ENCODE data around the gene VEZT. TPM values are rescaled to one million over a fixed set of nuclear protein-coding genes. Genes with fewer than 3 reads are reported as not detected.
"Not testable (repeated sequence)": the region's sequence is repeated elsewhere in the genome, so short reads cannot be mapped to it uniquely, and the experiment has no call there.

VEZT gene
- total RNA-seq, 1 donor from 2014 or later = 64.7 TPM

GRCh38 chr12:95237315-95237714, 19.7 kb downstream of the VEZT start:
- Mint-ChIP-seq H3K36me3 (ENCODE audit: low read depth) (peaks cover 8% of the 10 kb centered on the region), H3K27ac (no peak overlapping the region), H3K27me3 (ENCODE audit: insufficient read depth) (no peaks in the 10 kb centered on the region), H3K9me3 (no peaks in the 10 kb centered on the region), H3K4me3 (no peak overlapping the region), H3K4me1 (ENCODE audit: low read depth) (peaks cover 18% of the 10 kb centered on the region)
- DNase-seq (ENCODE audit: low spot score) = no peak
- intact Hi-C loops (cut with micrococcal nuclease) = no loop called here

- no peak for DNase-seq (ENCODE audit: low spot score)
- H3K9me3 Mint-ChIP-seq = no peaks in the 10 kb centered on the region
- intact Hi-C loops (cut with micrococcal nuclease) = no loop called here
- peaks cover 18% of the 10 kb centered on the region for H3K4me1 Mint-ChIP-seq (ENCODE audit: low read depth)
- no peaks in the 10 kb centered on the region for H3K27me3 Mint-ChIP-seq (ENCODE audit: insufficient read depth)
- peaks cover 8% of the 10 kb centered on the region for H3K36me3 Mint-ChIP-seq (ENCODE audit: low read depth)
- no peak overlapping the region for H3K27ac Mint-ChIP-seq
- H3K4me3 Mint-ChIP-seq = no peak overlapping the region
Observed at GRCh38 chr12:95238150-95238549, 20.5 kb downstream of the VEZT start.

GRCh38 chr12:95239216-95239615, 21.6 kb downstream of the VEZT start:
- Mint-ChIP-seq H3K27ac (no peak overlapping the region), H3K27me3 (ENCODE audit: insufficient read depth) (no peaks in the 10 kb centered on the region), H3K4me1 (ENCODE audit: low read depth) (peaks cover 18% of the 10 kb centered on the region), H3K4me3 (no peak overlapping the region), H3K9me3 (no peaks in the 10 kb centered on the region), H3K36me3 (ENCODE audit: low read depth) (peaks cover 8% of the 10 kb centered on the region)
- intact Hi-C loops (cut with micrococcal nuclease) = no loop called here
- no peak for DNase-seq (ENCODE audit: low spot score)

GRCh38 chr12:95239835-95240234, 22.2 kb downstream of the VEZT start:
- H3K9me3 Mint-ChIP-seq; H3K27me3 Mint-ChIP-seq (ENCODE audit: insufficient read depth); H3K4me3 Mint-ChIP-seq; H3K27ac Mint-ChIP-seq; H3K36me3 Mint-ChIP-seq (ENCODE audit: low read depth); DNase-seq (ENCODE audit: low spot score); intact Hi-C loops (cut with micrococcal nuclease): not testable (repeated sequence)
- H3K4me1 Mint-ChIP-seq (ENCODE audit: low read depth) = peaks cover 18% of the 10 kb centered on the region

- Mint-ChIP-seq H3K4me1 (ENCODE audit: low read depth) (peaks cover 22% of the 10 kb centered on the region), H3K9me3 (no peaks in the 10 kb centered on the region), H3K36me3 (ENCODE audit: low read depth) (peaks cover 7% of the 10 kb centered on the region), H3K27me3 (ENCODE audit: insufficient read depth) (no peaks in the 10 kb centered on the region), H3K27ac (peak overlapping the region; percentile 29), H3K4me3 (no peak overlapping the region)
- intact Hi-C loops (cut with micrococcal nuclease) = no loop called here
- no peak for DNase-seq (ENCODE audit: low spot score)
Observed at GRCh38 chr12:95240556-95240955, 22.9 kb downstream of the VEZT start.

GRCh38 chr12:95241138-95241537, 23.5 kb downstream of the VEZT start:
- Mint-ChIP-seq H3K27ac (peak overlapping the region; percentile 29), H3K4me1 (ENCODE audit: low read depth) (peaks cover 28% of the 10 kb centered on the region)
- H3K9me3 Mint-ChIP-seq; H3K4me3 Mint-ChIP-seq; intact Hi-C loops (cut with micrococcal nuclease); H3K27me3 Mint-ChIP-seq (ENCODE audit: insufficient read depth); DNase-seq (ENCODE audit: low spot score); H3K36me3 Mint-ChIP-seq (ENCODE audit: low read depth): not testable (repeated sequence)

GRCh38 chr12:95241761-95242506, 24.3 kb downstream of the VEZT start:
- H3K9me3 Mint-ChIP-seq = no peaks in the 10 kb centered on the region
- no peaks in the 10 kb centered on the region for H3K27me3 Mint-ChIP-seq (ENCODE audit: insufficient read depth)
- DNase-seq (ENCODE audit: low spot score) = no peak
- H3K4me1 Mint-ChIP-seq (ENCODE audit: low read depth) = peaks cover 36% of the 10 kb centered on the region
- peaks cover 11% of the 10 kb centered on the region for H3K36me3 Mint-ChIP-seq (ENCODE audit: low read depth)
- no peak overlapping the region for H3K4me3 Mint-ChIP-seq
- intact Hi-C loops (cut with micrococcal nuclease) = no loop called here
- H3K27ac Mint-ChIP-seq = no peak overlapping the region

- no peak overlapping the region for H3K4me3 Mint-ChIP-seq
- H3K4me1 Mint-ChIP-seq (ENCODE audit: low read depth) = peaks cover 29% of the 10 kb centered on the region
- no peaks in the 10 kb centered on the region for H3K27me3 Mint-ChIP-seq (ENCODE audit: insufficient read depth)
- DNase-seq (ENCODE audit: low spot score) = no peak
- intact Hi-C loops (cut with micrococcal nuclease) = no loop called here
- H3K9me3 Mint-ChIP-seq = no peaks in the 10 kb centered on the region
- peaks cover 8% of the 10 kb centered on the region for H3K36me3 Mint-ChIP-seq (ENCODE audit: low read depth)
- H3K27ac Mint-ChIP-seq = no peak overlapping the region
Observed at GRCh38 chr12:95243497-95244183, 26.0 kb downstream of the VEZT start.

- no peak overlapping the region for H3K4me3 Mint-ChIP-seq
- peaks cover 8% of the 10 kb centered on the region for H3K36me3 Mint-ChIP-seq (ENCODE audit: low read depth)
- intact Hi-C loops (cut with micrococcal nuclease) = no loop called here
- DNase-seq (ENCODE audit: low spot score) = no peak
- H3K9me3 Mint-ChIP-seq = no peaks in the 10 kb centered on the region
- no peaks in the 10 kb centered on the region for H3K27me3 Mint-ChIP-seq (ENCODE audit: insufficient read depth)
- peaks cover 26% of the 10 kb centered on the region for H3K4me1 Mint-ChIP-seq (ENCODE audit: low read depth)
- no peak overlapping the region for H3K27ac Mint-ChIP-seq
Observed at GRCh38 chr12:95244350-95244749, 26.7 kb downstream of the VEZT start.

- no peaks in the 10 kb centered on the region for H3K27me3 Mint-ChIP-seq (ENCODE audit: insufficient read depth)
- no peak overlapping the region for H3K27ac Mint-ChIP-seq
- no peak for DNase-seq (ENCODE audit: low spot score)
- no peak overlapping the region for H3K4me3 Mint-ChIP-seq
- intact Hi-C loops (cut with micrococcal nuclease) = no loop called here
- peaks cover 19% of the 10 kb centered on the region for H3K4me1 Mint-ChIP-seq (ENCODE audit: low read depth)
- H3K36me3 Mint-ChIP-seq (ENCODE audit: low read depth) = peaks cover 15% of the 10 kb centered on the region
- H3K9me3 Mint-ChIP-seq = no peaks in the 10 kb centered on the region
Observed at GRCh38 chr12:95248095-95248494, 30.5 kb downstream of the VEZT start.

GRCh38 chr12:95248604-95249360, 31.2 kb downstream of the VEZT start:
- Mint-ChIP-seq H3K27me3 (ENCODE audit: insufficient read depth) (no peaks in the 10 kb centered on the region), H3K4me1 (ENCODE audit: low read depth) (peaks cover 19% of the 10 kb centered on the region), H3K9me3 (no peaks in the 10 kb centered on the region), H3K36me3 (ENCODE audit: low read depth) (peaks cover 20% of the 10 kb centered on the region), H3K27ac (no peak overlapping the region), H3K4me3 (no peak overlapping the region)
- intact Hi-C loops (cut with micrococcal nuclease) = no loop called here
- DNase-seq (ENCODE audit: low spot score) = no peak

GRCh38 chr12:95253386-95253785, 35.8 kb downstream of the VEZT start:
- no peaks in the 10 kb centered on the region for H3K4me1 Mint-ChIP-seq (ENCODE audit: low read depth)
- H3K4me3 Mint-ChIP-seq = no peak overlapping the region
- peaks cover 33% of the 10 kb centered on the region for H3K36me3 Mint-ChIP-seq (ENCODE audit: low read depth)
- no peaks in the 10 kb centered on the region for H3K9me3 Mint-ChIP-seq
- DNase-seq (ENCODE audit: low spot score) = no peak
- no peak overlapping the region for H3K27ac Mint-ChIP-seq
- no peaks in the 10 kb centered on the region for H3K27me3 Mint-ChIP-seq (ENCODE audit: insufficient read depth)
- intact Hi-C loops (cut with micrococcal nuclease) = no loop called here

- H3K27ac Mint-ChIP-seq = no peak overlapping the region
- no peaks in the 10 kb centered on the region for H3K27me3 Mint-ChIP-seq (ENCODE audit: insufficient read depth)
- H3K36me3 Mint-ChIP-seq (ENCODE audit: low read depth) = peaks cover 32% of the 10 kb centered on the region
Observed at GRCh38 chr12:95257541-95257940, 39.9 kb downstream of the VEZT start.

More at GRCh38 chr12:95257541-95257940, 39.9 kb downstream of the VEZT start:
- Mint-ChIP-seq H3K4me1 (ENCODE audit: low read depth) (no peaks in the 10 kb centered on the region), H3K4me3 (no peak overlapping the region), H3K9me3 (no peaks in the 10 kb centered on the region)
- DNase-seq (ENCODE audit: low spot score) = no peak
- intact Hi-C loops (cut with micrococcal nuclease) = no loop called here
